Endothelial cell of umbilical vein (primary cell): ENCODE data around the gene ETV1. TPM values are rescaled to one million over a fixed set of nuclear protein-coding genes. Genes with fewer than 3 reads are reported as not detected.

ENCODE experiments used
- BruUV-seq: library from RNA; stranded (reverse); fragments of 400-500 nt; replicated peaks from 2 replicates; lab custom pipeline; 2021; lab: Mats Ljungman, UMichigan
- CTCF ChIA-PET: fragments of 300-600, 350-600 bp; sonication (Branson Sonifier 250); formaldehyde crosslinking; loops from one replicate; lab custom pipeline; 2021; ENCODE audit warnings: antibody characterized with exemption, inconsistent platforms; lab: Charles Lee
- POLR2A ChIA-PET: fragments of 300-600, 350-600 bp; sonication (Branson Sonifier 250); formaldehyde crosslinking; loops from one replicate; lab custom pipeline; 2021; ENCODE audit warnings: antibody characterized with exemption, inconsistent platforms; lab: Charles Lee
- DNase-seq: peaks from one replicate; pipeline ENCODE4 v3.0.0-alpha.2; 2011; ENCODE audit warnings: low read depth, low spot score
- FAIRE-seq: peaks from 2 replicates; lab custom pipeline; 2011; peaks lifted over from hg19 to GRCh38; lab: Jason Lieb, UNC
- H2AFZ ChIP-seq: 2 replicates; pipeline ENCODE4 v1.6.0; 2012; ENCODE audit warnings: low read depth, low read length, control low read depth, inconsistent platforms
- H3K27ac ChIP-seq: 2 replicates; pipeline ENCODE4 v1.5.1; 2011; ENCODE audit warnings: low read depth, mild to moderate bottlenecking, control low read depth, low read length, moderate library complexity; ENCODE audit not compliant: insufficient read depth
- H3K27me3 ChIP-seq, 2 experiments: 2 replicates each; pipeline versions ENCODE4 v1.6.0 to v1.6.1; 2011; ENCODE audit warnings: low read length in 2 of 2, mixed read lengths in 1 of 2; ENCODE audit not compliant: control insufficient read depth in 2 of 2, insufficient read depth in 2 of 2
- H3K36me3 ChIP-seq, 2 experiments: 2 replicates in 1 of 2; 3 replicates in 1 of 2; pipeline ENCODE4 v1.5.1; 2011; ENCODE audit warnings: low read length in 2 of 2, mild to moderate bottlenecking in 1 of 2, moderate library complexity in 1 of 2; ENCODE audit not compliant: control insufficient read depth in 2 of 2, insufficient read depth in 2 of 2; ENCODE audit errors: extremely low read depth in 1 of 2
- H3K4me1 ChIP-seq: 3 replicates; pipeline ENCODE4 v1.5.1; 2011; ENCODE audit warnings: mild to moderate bottlenecking, low read length; ENCODE audit not compliant: control insufficient read depth, insufficient read depth; ENCODE audit errors: extremely low read depth
- H3K4me2 ChIP-seq: 2 replicates; pipeline ENCODE4 v1.6.1; 2011; ENCODE audit warnings: low read length, control low read depth, mixed read lengths; ENCODE audit not compliant: insufficient read depth
- H3K4me3 ChIP-seq, 3 experiments: fragments of 200-600 bp in 1 of 3; sonication (generic), shearing (Covaris generic) in 1 of 3; replicated peaks in 1 of 3; 2 replicates each; pipeline ENCODE4 v1.5.1; 2011 to 2016; ENCODE audit warnings: control low read depth in 3 of 3, low read length in 3 of 3, mild to moderate bottlenecking in 2 of 3, inconsistent platforms in 1 of 3, low read depth in 1 of 3, moderate library complexity in 1 of 3; ENCODE audit not compliant: insufficient read depth in 1 of 3
- H3K79me2 ChIP-seq: 2 replicates; pipeline ENCODE4 v1.6.0; 2012; ENCODE audit warnings: low read length, inconsistent platforms; ENCODE audit not compliant: control insufficient read depth, insufficient read depth
- H3K9ac ChIP-seq: replicated peaks from 2 replicates; pipeline ENCODE3; 2011; ENCODE audit warnings: low read length, control low read depth; ENCODE audit not compliant: insufficient read depth; ENCODE audit errors: extremely low read depth
- H3K9me1 ChIP-seq: replicated peaks from 3 replicates; pipeline ENCODE4 v1.6.0; 2011; ENCODE audit warnings: mild to moderate bottlenecking, low read length; ENCODE audit not compliant: control insufficient read depth, insufficient read depth; ENCODE audit errors: extremely low read depth
- H3K9me3 ChIP-seq: replicated peaks from 2 replicates; pipeline ENCODE4 v1.5.1; 2012; ENCODE audit warnings: low read length, inconsistent platforms; ENCODE audit not compliant: control insufficient read depth, insufficient read depth
- H4K20me1 ChIP-seq: replicated peaks from 2 replicates; pipeline ENCODE3; 2011; ENCODE audit warnings: mild to moderate bottlenecking, low read length; ENCODE audit not compliant: control insufficient read depth, insufficient read depth; ENCODE audit errors: extremely low read depth
- CTCF ChIP-seq, 2 donors: IDR thresholded peaks; 1 replicate in 1 of 2; 2 replicates in 1 of 2; pipeline ENCODE4 v1.5.1; 2011; ENCODE audit warnings: low read length in 2 of 2, mild to moderate bottlenecking in 2 of 2, moderate library complexity in 2 of 2, control low read depth in 1 of 2, inconsistent platforms in 1 of 2, low read depth in 1 of 2; ENCODE audit not compliant: insufficient read depth in 1 of 2; ENCODE audit errors: extremely low read depth in 1 of 2
- EZH2 ChIP-seq: IDR thresholded peaks from 2 replicates; pipeline ENCODE4 v1.6.1; 2012; ENCODE audit warnings: borderline replicate concordance, low read depth, mild to moderate bottlenecking, moderate library complexity, low read length, inconsistent platforms; ENCODE audit not compliant: severe bottlenecking
- FOS ChIP-seq: IDR thresholded peaks from 2 replicates; pipeline ENCODE4 v1.6.1; 2011; ENCODE audit warnings: mild to moderate bottlenecking, low read length, moderate library complexity, borderline replicate concordance; ENCODE audit not compliant: insufficient read depth
- GATA2 ChIP-seq: IDR thresholded peaks from 2 replicates; pipeline ENCODE4 v1.7.0; 2011; ENCODE audit warnings: low read depth, mild to moderate bottlenecking, moderate library complexity, mixed read lengths, low read length; ENCODE audit not compliant: insufficient read length, insufficient read depth
- JUN ChIP-seq: IDR thresholded peaks from 2 replicates; pipeline ENCODE4 v1.6.1; 2011; ENCODE audit warnings: borderline replicate concordance, low read depth; ENCODE audit not compliant: insufficient read length, insufficient read depth
- MAX ChIP-seq: IDR thresholded peaks from 2 replicates; pipeline ENCODE4 v1.6.1; 2011; ENCODE audit not compliant: insufficient read depth, insufficient read length
- MYC ChIP-seq: IDR thresholded peaks from one replicate; pipeline ENCODE4 v1.6.1; 2011; ENCODE audit warnings: mild to moderate bottlenecking, low read depth, low read length
- POLR2A ChIP-seq: IDR thresholded peaks from 2 replicates; pipeline ENCODE4 v1.6.1; 2012; ENCODE audit warnings: low read depth, mild to moderate bottlenecking, control low read depth, low read length
- POLR2AphosphoS5 ChIP-seq: IDR thresholded peaks from 2 replicates; pipeline ENCODE4 v1.6.1; 2012; ENCODE audit warnings: low read depth, mild to moderate bottlenecking, control low read depth, low read length, moderate library complexity; ENCODE audit not compliant: insufficient read depth
- dilution Hi-C: fragments of 300-500 bp; cut with MboI; formaldehyde crosslinking; loops from one replicate; pipeline ENCODE4 v1.15.0; 2019; ENCODE audit warnings: low sequenced_read_pairs; ENCODE audit not compliant: extremely low pct_ligation_motif_present
- intact Hi-C: fragments of 100-400 bp; cut with micrococcal nuclease; formaldehyde crosslinking; loops from one replicate; pipeline ENCODE4 v1.10.0; 2022
- polyA plus RNA-seq, 4 experiments: library from polyadenylated mRNA; depleted of rRNA in 3 of 4; stranded (reverse) in 3 of 4; unstranded in 1 of 4; fragments of >200 nt; gene quantifications; 2 replicates each; pipeline versions ENCODE4 v1.2.1 to v1.2.3, GENCODE V29; 2011 to 2012; ENCODE audit warnings: missing spikeins in 1 of 4
- total RNA-seq: library from RNA; stranded (reverse); gene quantifications from 2 replicates; pipeline ENCODE4 v1.2.3, GENCODE V29; 2021

Gene ETV1
- total and polyA plus RNA-seq, 2 donors (not counting 3 experiments of a cell fraction or from before 2014, with no cell fraction given): 8.4 to 16.6 TPM

GRCh38 chr7:13932131-13932530 is 57.3 kb downstream of the ETV1 start:
- H3K9me3 ChIP-seq: no peaks in the 10 kb centered on the region
- H3K9me1 ChIP-seq: no peaks in the 10 kb centered on the region
- DNase-seq (no peak), FAIRE-seq (no peak)
- TF ChIP-seq POLR2AphosphoS5 (no peak), MAX (no peak), FOS (no peak), JUN (no peak), GATA2 (no peak), EZH2 (no peak), POLR2A (no peak), CTCF (IDR thresholded peaks at IDR 0.05; ENCODE audit: extremely low read depth in 1 of 2, insufficient read depth in 1 of 2, low read depth in 1 of 2, low read length in 2 of 2) (no peak), MYC (no peak)
- dilution Hi-C loops (no loop called here), intact Hi-C loops (no loop called here)
- no peak overlapping the region for H3K27ac ChIP-seq
- POLR2A ChIA-PET: no interaction called here
- no peak overlapping the region for H2AFZ ChIP-seq
- H3K27me3 ChIP-seq: no peaks in the 10 kb centered on the region
- H4K20me1 ChIP-seq: no peaks in the 10 kb centered on the region
- no TSS peak for BruUV-seq
- peaks cover 0 to 2% of the 10 kb centered on the region in 2 experiments for H3K36me3 ChIP-seq
- H3K4me2 ChIP-seq: no peak overlapping the region
- CTCF ChIA-PET: no interaction called here
- no peak overlapping the region for H3K4me3 ChIP-seq
- no peaks in the 10 kb centered on the region for H3K4me1 ChIP-seq
- no peaks in the 10 kb centered on the region for H3K79me2 ChIP-seq
- no peak overlapping the region for H3K9ac ChIP-seq
